IMR-90 (cell line): ENCODE data around the gene STAC. TPM values are rescaled to one million over a fixed set of nuclear protein-coding genes. Genes with fewer than 3 reads are reported as not detected.

Source experiments
- ATAC-seq: fragments of 200-7000 bp; cut with Tn5 transposase; 2 replicates; pipeline ENCODE4 v1.9.1; 2020; ENCODE audit warnings: low read depth, mild to moderate bottlenecking, moderate library complexity
- BruUV-seq: library from RNA; stranded (reverse); fragments of 400-500 nt; replicated peaks from 2 replicates; lab custom pipeline; 2021; lab: Mats Ljungman, UMichigan
- CTCF ChIA-PET: fragments of 300-600 bp; formaldehyde crosslinking; extraction: SDS; loops from one replicate; lab custom pipeline; 2021; ENCODE audit warnings: antibody characterized with exemption; lab: Yijun Ruan, JAX
- POLR2A ChIA-PET: fragments of 300-600 bp; sonication (Branson Sonifier 250); formaldehyde crosslinking; loops from one replicate; lab custom pipeline; 2022; ENCODE audit warnings: antibody characterized with exemption; ENCODE audit not compliant: unreplicated experiment; lab: Charles Lee
- DNase-seq: peaks from one replicate; pipeline ENCODE4 v3.0.0; 2013
- H2AFZ ChIP-seq: replicated peaks from 2 replicates; pipeline ENCODE3; 2013; ENCODE audit warnings: low read length, mild to moderate bottlenecking; ENCODE audit not compliant: poor library complexity
- H2AK5ac ChIP-seq: 2 replicates; pipeline ENCODE4 v1.6.1; 2013; ENCODE audit warnings: low read depth, low read length, inconsistent platforms
- H2AK9ac ChIP-seq: replicated peaks from 2 replicates; pipeline ENCODE3; 2013; ENCODE audit warnings: mild to moderate bottlenecking, low read depth, low read length, moderate library complexity; ENCODE audit not compliant: poor library complexity
- H2BK120ac ChIP-seq: 2 replicates; pipeline ENCODE4 v1.6.1; 2013; ENCODE audit warnings: low read depth, low read length, inconsistent platforms
- H2BK15ac ChIP-seq: 3 replicates; pipeline ENCODE4 v1.6.1; 2013; ENCODE audit warnings: low read depth, low read length, inconsistent platforms
- H2BK20ac ChIP-seq: 2 replicates; pipeline ENCODE4 v1.6.1; 2013; ENCODE audit warnings: low read depth, mild to moderate bottlenecking, inconsistent platforms, low read length, moderate library complexity
- H2BK5ac ChIP-seq: 2 replicates; pipeline ENCODE4 v1.6.1; 2013; ENCODE audit warnings: mild to moderate bottlenecking, low read depth, low read length, inconsistent platforms; ENCODE audit not compliant: poor library complexity, severe bottlenecking
- H3K14ac ChIP-seq: replicated peaks from 2 replicates; pipeline ENCODE4 v1.6.1; 2013; ENCODE audit warnings: low read depth, low read length, inconsistent platforms
- H3K18ac ChIP-seq: 2 replicates; pipeline ENCODE4 v1.6.1; 2013; ENCODE audit warnings: low read depth, low read length, control low read depth
- H3K23ac ChIP-seq: 2 replicates; pipeline ENCODE4 v1.6.1; 2013; ENCODE audit warnings: low read depth, low read length, inconsistent platforms
- H3K27ac ChIP-seq: 2 replicates; pipeline ENCODE4 v1.5.1; 2013; ENCODE audit warnings: mild to moderate bottlenecking, control low read depth, low read length; ENCODE audit not compliant: insufficient read depth
- H3K27me3 ChIP-seq: 2 replicates; pipeline ENCODE4 v1.6.1; 2013; ENCODE audit warnings: low read length; ENCODE audit not compliant: control insufficient read depth, insufficient read depth
- H3K36me3 ChIP-seq: 2 replicates; pipeline ENCODE4 v1.6.1; 2013; ENCODE audit warnings: low read length, mixed read lengths; ENCODE audit not compliant: control insufficient read depth, insufficient read depth
- H3K4ac ChIP-seq: 2 replicates; pipeline ENCODE4 v1.6.1; 2013; ENCODE audit warnings: low read depth, low read length, inconsistent platforms
- H3K4me1 ChIP-seq: 2 replicates; pipeline ENCODE4 v1.6.1; 2013; ENCODE audit warnings: low read length, mixed read lengths; ENCODE audit not compliant: control insufficient read depth, insufficient read depth
- H3K4me2 ChIP-seq: 2 replicates; pipeline ENCODE4 v1.6.1; 2013; ENCODE audit warnings: low read depth, mild to moderate bottlenecking, control low read depth, low read length, moderate library complexity
- H3K4me3 ChIP-seq: 2 replicates; pipeline ENCODE4 v1.5.1; 2013; ENCODE audit warnings: low read depth, mild to moderate bottlenecking, control low read depth, low read length, moderate library complexity; ENCODE audit not compliant: insufficient read depth
- H3K56ac ChIP-seq: 2 replicates; pipeline ENCODE4 v1.6.1; 2013; ENCODE audit warnings: low read length, inconsistent platforms; ENCODE audit not compliant: insufficient read depth; ENCODE audit errors: extremely low read depth
- H3K79me1 ChIP-seq, 2 experiments: 2 replicates each; pipeline ENCODE4 v1.6.1; 2013; ENCODE audit warnings: low read length in 2 of 2, inconsistent platforms in 1 of 2, low read depth in 1 of 2
- H3K9ac ChIP-seq: 2 replicates; pipeline ENCODE4 v1.6.1; 2013; ENCODE audit warnings: low read depth, low read length, control low read depth
- H3K9me1 ChIP-seq: 2 replicates; pipeline ENCODE4 v1.6.1; 2013; ENCODE audit warnings: low read length, inconsistent platforms; ENCODE audit not compliant: insufficient read depth
- H3K9me3 ChIP-seq: 2 replicates; pipeline ENCODE4 v1.6.1; 2013; ENCODE audit warnings: low read length; ENCODE audit not compliant: control insufficient read depth, insufficient read depth
- H4K20me1 ChIP-seq: 2 replicates; pipeline ENCODE4 v1.6.1; 2013; ENCODE audit warnings: low read length, inconsistent platforms; ENCODE audit not compliant: insufficient read depth
- H4K5ac ChIP-seq: 2 replicates; pipeline ENCODE4 v1.6.1; 2013; ENCODE audit warnings: mild to moderate bottlenecking, low read depth, low read length, control low read depth
- H4K8ac ChIP-seq, 2 experiments: 2 replicates each; pipeline ENCODE4 v1.6.1; 2013; ENCODE audit warnings: low read depth in 2 of 2, low read length in 2 of 2, control low read depth in 1 of 2, inconsistent platforms in 1 of 2
- H4K91ac ChIP-seq: 2 replicates; pipeline ENCODE4 v1.6.1; 2013; ENCODE audit warnings: low read depth, low read length, inconsistent platforms; ENCODE audit not compliant: insufficient read depth
- BHLHE40 ChIP-seq: fragments of 150-350 bp; IDR thresholded peaks from 2 replicates; pipeline ENCODE4 v1.6.1; 2016; ENCODE audit warnings: mild to moderate bottlenecking, low read depth, low read length
- CEBPB ChIP-seq: IDR thresholded peaks from 2 replicates; pipeline ENCODE4 v1.6.1; 2012; ENCODE audit warnings: low read depth, low read length, improper control_type of control experiment
- CHD1 ChIP-seq: IDR thresholded peaks from 2 replicates; pipeline ENCODE4 v1.6.1; 2012; ENCODE audit warnings: low read depth, low read length, improper control_type of control experiment
- CTCF ChIP-seq: conservative IDR thresholded peaks from 2 replicates; pipeline ENCODE4 v1.5.1; 2012; ENCODE audit warnings: mild to moderate bottlenecking, low read depth, low read length, improper control_type of control experiment
- ELK1 ChIP-seq: fragments of 150-350 bp; IDR thresholded peaks from 2 replicates; pipeline ENCODE4 v1.6.1; 2016; ENCODE audit warnings: low read depth, mild to moderate bottlenecking, low read length, moderate library complexity, borderline replicate concordance
- FOS ChIP-seq: fragments of 150-350 bp; IDR thresholded peaks from 2 replicates; pipeline ENCODE4 v1.6.1; 2016; ENCODE audit warnings: low read depth, low read length
- MAFK ChIP-seq: IDR thresholded peaks from 2 replicates; pipeline ENCODE4 v1.6.1; 2012; ENCODE audit warnings: low read depth, low read length, improper control_type of control experiment
- MXI1 ChIP-seq: IDR thresholded peaks from 2 replicates; pipeline ENCODE4 v1.6.1; 2012; ENCODE audit warnings: low read depth, mild to moderate bottlenecking, low read length, moderate library complexity, borderline replicate concordance
- NFE2L2 ChIP-seq: fragments of 150-350 bp; IDR thresholded peaks from 2 replicates; pipeline ENCODE4 v1.6.1; 2016; ENCODE audit warnings: low read depth, mild to moderate bottlenecking, low read length
- POLR2A ChIP-seq: IDR thresholded peaks from 2 replicates; pipeline ENCODE4 v1.6.1; 2012; ENCODE audit warnings: mild to moderate bottlenecking, low read depth, low read length
- RAD21 ChIP-seq: IDR thresholded peaks from 2 replicates; pipeline ENCODE4 v1.6.1; 2012; ENCODE audit warnings: low read length, improper control_type of control experiment
- RCOR1 ChIP-seq: IDR thresholded peaks from 2 replicates; pipeline ENCODE4 v1.6.1; 2012; ENCODE audit warnings: mild to moderate bottlenecking, low read length, improper control_type of control experiment; ENCODE audit not compliant: insufficient replicate concordance
- RFX5 ChIP-seq: IDR thresholded peaks from 2 replicates; pipeline ENCODE4 v1.8.0; 2012; ENCODE audit warnings: low read depth, mild to moderate bottlenecking, low read length, moderate library complexity
- SMC3 ChIP-seq: fragments of 150-350 bp; IDR thresholded peaks from 2 replicates; pipeline ENCODE4 v1.6.1; 2016; ENCODE audit warnings: low read depth, mild to moderate bottlenecking, antibody characterized with exemption, low read length, moderate library complexity
- USF2 ChIP-seq: fragments of 150-350 bp; IDR thresholded peaks from 2 replicates; pipeline ENCODE4 v1.6.1; 2017; ENCODE audit warnings: mild to moderate bottlenecking, antibody characterized with exemption, low read length, low read depth
- WGBS, 2 experiments: methylation state at CpG; one replicate each; pipeline versions ENCODE4 v1.1.5 to v1.1.7; 2013; ENCODE audit warnings: missing lambda C conversion rate in 2 of 2; ENCODE audit not compliant: insufficient read length in 1 of 2; ENCODE audit errors: extremely low coverage in 2 of 2; 5-methylcytosine and 5-hydroxymethylcytosine counted together
- dilution Hi-C: fragments of 300-500 bp; cut with HindIII; formaldehyde crosslinking; loops from one replicate; pipeline ENCODE4 v1.14.3; 2018; ENCODE audit warnings: low sequenced_read_pairs; ENCODE audit not compliant: unreplicated experiment
- in situ Hi-C: fragments of 300-500 bp; cut with MboI; formaldehyde crosslinking; loops from 3 replicates; pipeline ENCODE4 v1.14.3; 2019; ENCODE audit warnings: low sequenced_read_pairs, inconsistent platforms, mixed read lengths
- intact Hi-C: fragments of 100-400 bp; cut with micrococcal nuclease; formaldehyde crosslinking; loops from 2 replicates; pipeline ENCODE4 v1.10.0; 2022
- polyA plus RNA-seq, 3 experiments: library from polyadenylated mRNA; depleted of rRNA; stranded (reverse); fragments of >200 nt; gene quantifications; 2 replicates each; pipeline ENCODE4 v1.2.3, GENCODE V29; 2012; ENCODE audit warnings: low replicate concordance in 1 of 3
- total RNA-seq: library from RNA; depleted of rRNA; stranded (reverse); fragments of >200 nt; gene quantifications from 2 replicates; pipeline ENCODE4 v1.2.3, GENCODE V29; 2012

STAC gene
- total and polyA plus RNA-seq, 2 of the 4 experiments (the other 2 are of a cell fraction): 0.19 to 0.36 TPM

GRCh38 chr3:36489679-36490425 is 109.5 kb downstream of the STAC start:
- Histone ChIP-seq H3K79me1 (no peaks in the 10 kb centered on the region), H3K23ac (no peak overlapping the region), H2BK5ac (no peak overlapping the region), H3K9me1 (no peaks in the 10 kb centered on the region), H2BK20ac (no peak overlapping the region), H3K9me3 (no peaks in the 10 kb centered on the region), H3K4me1 (no peaks in the 10 kb centered on the region), H3K27ac (no peak overlapping the region), H4K5ac (no peak overlapping the region), H4K91ac (no peak overlapping the region), H2AK5ac (no peak overlapping the region), H3K18ac (no peak overlapping the region), H3K9ac (no peak overlapping the region), H3K4ac (no peak overlapping the region), H4K8ac (no peak overlapping the region), H2BK15ac (no peak overlapping the region), H3K27me3 (no peaks in the 10 kb centered on the region), H3K36me3 (no peaks in the 10 kb centered on the region), H2AFZ (no peak overlapping the region), H2BK120ac (no peak overlapping the region), H3K4me2 (no peak overlapping the region), H3K14ac (no peak overlapping the region), H4K20me1 (no peaks in the 10 kb centered on the region), H3K56ac (no peak overlapping the region), H2AK9ac (no peak overlapping the region), H3K4me3 (no peak overlapping the region)
- dilution Hi-C loops: no loop called here
- ChIA-PET CTCF (no interaction called here), POLR2A (no interaction called here)
- no peak for DNase-seq
- ATAC-seq: no peak
- no CpG with 5 or more reads among the region's 6 CpGs for WGBS, 2 experiments
- TF ChIP-seq NFE2L2 (no peak), RFX5 (no peak), FOS (no peak), POLR2A (no peak), MXI1 (no peak), BHLHE40 (no peak), USF2 (no peak), CEBPB (no peak), CTCF (no peak), RCOR1 (no peak), MAFK (no peak), ELK1 (no peak), SMC3 (no peak), CHD1 (no peak), RAD21 (no peak)
- BruUV-seq: no TSS peak
- in situ Hi-C loops: no loop called here
- intact Hi-C loops: no loop called here
